GM21526 (cell line): ENCODE results near the gene ST6GALNAC3.
A peak's percentile ranks its signal among the peaks of the same experiment; 100 is the strongest.

Experiments used
- ATAC-seq: cut with Tn5 transposase; IDR thresholded peaks from one replicate; pipeline ENCODE4 v1.9.1; 2021; ENCODE audit warnings: moderate library complexity; ENCODE audit not compliant: unreplicated experiment, low FRiP score

Gene ST6GALNAC3

GRCh38 chr1:76402128-76402527 lies 327.6 kb downstream of the ST6GALNAC3 start:
- no peak for ATAC-seq

- ATAC-seq: no peak
Observed at GRCh38 chr1:76408303-76408702, 333.8 kb downstream of the ST6GALNAC3 start.

DNA sequence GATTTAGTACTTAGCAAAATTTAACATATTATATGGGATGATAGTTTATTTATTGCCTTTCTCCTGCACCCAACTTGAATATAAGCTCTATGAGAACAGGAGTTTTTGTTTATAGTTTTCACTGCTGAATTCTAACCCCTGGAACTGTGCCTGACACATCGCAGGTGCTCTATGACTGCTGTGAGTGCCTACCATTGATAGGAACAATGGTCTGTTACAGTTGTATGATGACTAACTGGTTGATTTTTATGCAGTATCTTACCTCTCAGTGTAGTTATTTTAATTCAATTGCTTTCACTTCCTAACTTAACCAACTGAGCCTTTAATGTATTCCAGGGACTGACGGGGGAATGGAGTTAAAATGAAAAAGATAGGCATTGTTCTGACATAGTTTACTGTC lies 336.0 kb downstream of the ST6GALNAC3 start:
- ATAC-seq: no peak

- no peak for ATAC-seq
Observed at GRCh38 chr1:76418531-76418930, 344.0 kb downstream of the ST6GALNAC3 start.

- ATAC-seq: no peak
Observed at GRCh38 chr1:76419603-76420002, 345.1 kb downstream of the ST6GALNAC3 start.

- peak; percentile 96 for ATAC-seq
Observed at GRCh38 chr1:76425201-76426145, 350.9 kb downstream of the ST6GALNAC3 start.

DNA sequence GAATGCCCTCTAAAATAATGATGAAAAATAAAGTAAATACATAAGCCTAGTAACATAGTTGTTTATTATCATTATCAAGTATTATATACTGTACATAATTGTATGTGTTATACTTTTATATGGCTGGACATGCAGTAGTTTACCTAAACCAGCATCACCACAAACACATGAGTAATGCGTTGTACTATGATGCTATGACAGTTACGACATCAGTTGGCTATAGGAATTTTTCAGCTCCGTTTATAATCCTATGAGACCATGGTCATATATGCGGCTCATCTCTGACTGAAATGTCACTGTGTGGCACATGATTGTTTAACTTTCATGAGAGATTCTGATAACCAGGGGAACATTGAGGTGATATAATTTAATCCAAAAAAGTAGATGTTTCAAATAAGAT lies 352.1 kb downstream of the ST6GALNAC3 start:
- no peak for ATAC-seq

DNA sequence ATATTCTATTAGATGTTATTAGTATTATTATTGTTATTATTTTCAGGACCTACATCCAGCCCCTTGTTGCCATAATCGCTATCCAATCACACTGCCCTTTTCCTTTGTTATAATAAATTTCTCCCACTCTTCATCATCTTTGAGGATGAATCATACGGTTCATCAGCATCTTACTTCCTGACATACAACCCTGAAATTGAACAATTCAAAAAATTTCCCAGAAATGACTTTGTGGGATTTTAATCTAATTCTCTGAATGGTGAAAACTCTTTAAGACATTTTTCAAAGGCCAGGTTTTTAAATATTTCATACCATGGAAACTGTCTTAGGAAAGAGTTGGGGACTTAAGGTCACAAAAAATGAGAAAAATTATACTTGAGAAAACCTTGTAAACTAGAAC lies 353.5 kb downstream of the ST6GALNAC3 start:
- no peak for ATAC-seq

GRCh38 chr1:76430531-76430930 lies 356.0 kb downstream of the ST6GALNAC3 start:
- no peak for ATAC-seq

DNA sequence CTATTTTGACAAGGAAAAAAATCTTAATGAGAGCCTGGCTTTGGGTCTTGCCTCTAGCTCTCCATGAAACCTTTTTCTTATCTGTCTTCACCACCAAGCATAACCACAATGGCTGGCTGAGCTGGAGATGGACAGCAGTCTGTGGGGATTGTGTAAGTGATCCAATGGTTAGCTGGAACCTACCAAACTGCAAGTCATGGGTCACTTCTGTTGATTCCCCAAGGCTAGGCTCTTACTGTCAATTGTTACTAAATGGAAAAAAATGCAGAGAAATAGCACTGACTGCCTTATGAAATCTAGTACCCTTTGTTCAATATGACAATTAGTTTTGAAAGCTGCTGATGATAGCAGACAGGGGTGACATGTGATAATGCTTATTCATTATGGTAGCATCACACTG lies 359.0 kb downstream of the ST6GALNAC3 start:
- ATAC-seq: no peak

- no peak for ATAC-seq
Observed at GRCh38 chr1:76443217-76443616, 368.7 kb downstream of the ST6GALNAC3 start.

GRCh38 chr1:76444773-76445172 lies 370.2 kb downstream of the ST6GALNAC3 start:
- ATAC-seq: no peak

GRCh38 chr1:76450229-76450628 lies 375.7 kb downstream of the ST6GALNAC3 start:
- no peak for ATAC-seq

- ATAC-seq: peak; percentile 43
Observed at GRCh38 chr1:76463278-76463677, 388.7 kb downstream of the ST6GALNAC3 start.

- ATAC-seq: peak; percentile 35
Observed at GRCh38 chr1:76463849-76464248, 389.3 kb downstream of the ST6GALNAC3 start.

GRCh38 chr1:76465030-76465429 lies 390.5 kb downstream of the ST6GALNAC3 start:
- ATAC-seq: no peak

DNA sequence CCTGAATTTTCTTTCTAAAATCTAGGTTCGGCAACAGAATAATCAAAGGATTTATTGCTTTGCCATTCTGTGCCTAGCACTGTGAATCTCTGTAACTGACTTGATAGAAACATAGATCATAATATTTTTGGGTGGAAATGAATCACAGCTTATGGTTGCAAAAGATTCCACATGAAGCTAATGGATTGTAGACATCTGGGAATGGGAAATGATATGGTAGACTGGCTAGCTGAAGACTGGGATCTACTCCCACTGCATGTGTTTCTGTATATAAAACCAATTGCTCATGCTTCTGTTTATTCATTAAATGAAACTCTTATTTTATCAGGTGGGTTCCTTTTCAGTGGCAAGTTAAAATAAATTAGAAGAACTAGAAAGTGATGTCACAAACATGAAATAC lies 395.6 kb downstream of the ST6GALNAC3 start:
- no peak for ATAC-seq

DNA sequence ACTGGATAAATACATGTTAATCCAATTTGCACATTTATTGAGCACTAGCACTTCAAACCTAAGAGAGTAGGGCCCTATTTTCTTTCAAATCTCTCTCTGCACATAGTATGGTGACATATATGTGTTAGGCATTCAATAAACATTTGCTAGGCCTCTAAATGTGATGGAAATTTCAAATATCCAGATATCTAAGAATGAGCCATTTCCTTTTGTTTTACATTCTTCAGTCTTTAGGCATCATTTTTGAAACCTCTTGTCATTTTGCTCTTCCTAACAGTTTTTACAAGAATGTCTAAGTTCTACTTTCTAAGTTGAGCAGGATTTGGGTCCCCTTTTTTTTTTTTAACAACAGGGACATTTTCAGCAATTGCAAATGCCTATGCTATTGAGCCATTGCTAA lies 397.0 kb downstream of the ST6GALNAC3 start:
- no peak for ATAC-seq

DNA sequence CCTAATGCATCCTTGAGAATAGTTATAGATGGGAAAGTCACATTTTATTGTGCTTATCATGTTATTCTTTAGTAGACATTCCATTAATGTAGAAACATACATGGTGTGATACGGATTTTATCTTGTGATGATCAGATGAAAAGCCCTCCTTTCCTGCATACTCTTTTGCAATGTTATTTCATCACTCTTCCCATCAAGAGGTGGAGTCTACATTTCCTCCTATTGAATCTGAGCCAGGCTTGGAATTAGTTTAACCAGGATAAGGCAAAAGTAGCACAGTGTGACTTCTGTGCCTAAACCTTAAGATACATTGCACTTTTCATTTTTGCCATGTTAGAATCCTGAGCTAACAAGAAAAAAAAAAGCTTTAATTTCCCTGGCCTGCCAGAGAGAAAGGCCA lies 399.0 kb downstream of the ST6GALNAC3 start:
- ATAC-seq: no peak

DNA sequence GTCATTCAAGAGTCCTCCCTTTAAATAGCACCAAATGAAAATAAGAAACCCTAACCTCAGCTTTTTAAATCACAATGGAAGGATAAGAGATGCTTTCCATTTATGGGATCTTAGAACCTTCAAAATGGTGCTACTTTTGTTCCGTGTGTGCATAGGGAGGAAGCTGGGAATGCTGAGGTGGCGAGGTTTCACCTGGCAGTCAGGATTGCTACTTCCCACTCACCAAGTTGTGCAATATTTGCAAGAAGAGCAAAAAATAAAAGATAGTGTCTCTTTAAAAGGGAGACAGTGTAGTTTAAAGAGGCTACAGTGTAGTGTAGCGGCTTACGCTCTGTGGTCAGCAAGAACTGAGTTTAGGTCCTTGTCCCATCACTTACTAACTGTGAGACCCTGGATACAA lies 400.4 kb downstream of the ST6GALNAC3 start:
- ATAC-seq: no peak

GRCh38 chr1:76477156-76477555 lies 402.6 kb downstream of the ST6GALNAC3 start:
- no peak for ATAC-seq

DNA sequence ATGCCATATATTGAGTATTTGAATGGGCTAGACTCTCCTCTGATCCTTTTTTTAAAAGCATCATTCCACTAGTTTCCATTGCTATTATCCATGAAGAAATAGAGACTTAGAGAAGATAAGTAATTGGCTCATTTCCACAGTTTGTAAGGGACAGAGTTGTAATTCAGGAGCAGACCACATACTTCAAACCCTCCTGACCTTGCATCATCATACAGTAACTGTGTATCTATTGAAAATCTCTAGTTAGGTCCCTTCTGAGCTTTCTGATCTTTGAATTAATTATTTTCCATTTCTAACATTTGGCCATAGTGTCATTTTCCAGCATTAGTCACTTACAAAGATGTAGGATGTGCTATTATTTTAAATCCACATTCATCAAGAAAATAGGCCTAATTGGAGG lies 406.3 kb downstream of the ST6GALNAC3 start:
- ATAC-seq: no peak
